OCI-M1 (cell line): ENCODE measurements around the gene CHRM1.

ENCODE experiments used
- DNase-seq: peaks from one replicate; lab custom pipeline; 2025; lab: John Stamatoyannopoulos, UW

CHRM1 gene

GRCh38 chr11:62905296-62905695, 15.9 kb downstream of the CHRM1 start:
- DNase-seq: peak; percentile 71

GRCh38 chr11:62902932-62903331, 18.2 kb downstream of the CHRM1 start:
- no peak for DNase-seq

GRCh38 chr11:62898027-62898426, 23.1 kb downstream of the CHRM1 start:
- no peak for DNase-seq

GRCh38 chr11:62897311-62897710, 23.9 kb downstream of the CHRM1 start:
- DNase-seq: no peak

- no peak for DNase-seq
These were observed 25.1 kb downstream of the CHRM1 start for GRCh38 chr11:62896049-62896448.

- DNase-seq: no peak
These were observed 25.7 kb downstream of the CHRM1 start for GRCh38 chr11:62895501-62895900.

- DNase-seq: peak; percentile 81
These were observed 28.9 kb downstream of the CHRM1 start for GRCh38 chr11:62892077-62892922.

- peak; percentile 86 for DNase-seq
These were observed 31.4 kb downstream of the CHRM1 start for GRCh38 chr11:62889484-62890437.

GRCh38 chr11:62889126-62889483, 32.1 kb downstream of the CHRM1 start:
- DNase-seq: peak; percentile 55

- no peak for DNase-seq
These were observed 32.8 kb downstream of the CHRM1 start for GRCh38 chr11:62888406-62888805.

GRCh38 chr11:62885137-62885750, 35.9 kb downstream of the CHRM1 start:
- DNase-seq: no peak

GRCh38 chr11:62883673-62884072, 37.5 kb downstream of the CHRM1 start:
- no peak for DNase-seq

GRCh38 chr11:62882788-62883501, 38.2 kb downstream of the CHRM1 start:
- DNase-seq: no peak

- peak; percentile 49 for DNase-seq
These were observed 38.8 kb downstream of the CHRM1 start for GRCh38 chr11:62882431-62882749.

GRCh38 chr11:62881579-62882430, 39.4 kb downstream of the CHRM1 start:
- DNase-seq: peak; percentile 99

- DNase-seq: peak; percentile 94
These were observed 40.2 kb downstream of the CHRM1 start, which contains the start of gene SLC3A2 for GRCh38 chr11:62880803-62881578. Gene SLC3A2 (plus strand): TSS chr11:62880896. CDS start chr11:62881024, 128 bp downstream.

GRCh38 chr11:62880231-62880802, 40.8 kb downstream of the CHRM1 start:
- DNase-seq: peak; percentile 83

- peak; percentile 38 for DNase-seq
These were observed 41.8 kb downstream of the CHRM1 start for GRCh38 chr11:62879235-62879978.

- DNase-seq: no peak
These were observed 44.5 kb downstream of the CHRM1 start for GRCh38 chr11:62876712-62877111.
